ENCODE measurements around the gene UBE3D. TPM values are rescaled to one million over a fixed set of nuclear protein-coding genes. Genes with fewer than 3 reads are reported as not detected.

Gene UBE3D
- polyA plus RNA-seq, 1 donor (not counting 4 experiments of a cell fraction or from before 2014, with no cell fraction given): 6.3 TPM

GRCh38 chr6:82954356-82954755 lies 111.3 kb downstream of the UBE3D start:
- Histone ChIP-seq H3K4me2 (ENCODE audit: control insufficient read depth, extremely low read depth, insufficient read depth, low read depth, low read length) (no peak overlapping the region), H3K27ac (ENCODE audit: control insufficient read depth, insufficient read depth, low read length) (no peak overlapping the region)
- TF ChIP-seq EZH2 (IDR thresholded peaks at IDR 0.05; ENCODE audit: low read length): no peak
- TF ChIP-seq, protein P1, sequence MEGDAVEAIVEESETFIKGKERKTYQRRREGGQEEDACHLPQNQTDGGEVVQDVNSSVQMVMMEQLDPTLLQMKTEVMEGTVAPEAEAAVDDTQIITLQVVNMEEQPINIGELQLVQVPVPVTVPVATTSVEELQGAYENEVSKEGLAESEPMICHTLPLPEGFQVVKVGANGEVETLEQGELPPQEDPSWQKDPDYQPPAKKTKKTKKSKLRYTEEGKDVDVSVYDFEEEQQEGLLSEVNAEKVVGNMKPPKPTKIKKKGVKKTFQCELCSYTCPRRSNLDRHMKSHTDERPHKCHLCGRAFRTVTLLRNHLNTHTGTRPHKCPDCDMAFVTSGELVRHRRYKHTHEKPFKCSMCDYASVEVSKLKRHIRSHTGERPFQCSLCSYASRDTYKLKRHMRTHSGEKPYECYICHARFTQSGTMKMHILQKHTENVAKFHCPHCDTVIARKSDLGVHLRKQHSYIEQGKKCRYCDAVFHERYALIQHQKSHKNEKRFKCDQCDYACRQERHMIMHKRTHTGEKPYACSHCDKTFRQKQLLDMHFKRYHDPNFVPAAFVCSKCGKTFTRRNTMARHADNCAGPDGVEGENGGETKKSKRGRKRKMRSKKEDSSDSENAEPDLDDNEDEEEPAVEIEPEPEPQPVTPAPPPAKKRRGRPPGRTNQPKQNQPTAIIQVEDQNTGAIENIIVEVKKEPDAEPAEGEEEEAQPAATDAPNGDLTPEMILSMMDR (optimal IDR thresholded peaks at IDR 0.05 in 1 of 3, IDR thresholded peaks at IDR 0.05 in 1 of 3, conservative IDR thresholded peaks at IDR 0.05 in 1 of 3; ENCODE audit: extremely low read depth in 1 of 3, insufficient read depth in 2 of 3, low read length in 3 of 3): no peak

GRCh38 chr6:82953871-82954270 lies 111.8 kb downstream of the UBE3D start:
- no peak overlapping the region for H3K4me3 ChIP-seq (ENCODE audit: control insufficient read depth in 2 of 3, extremely low read depth in 1 of 3, insufficient read depth in 2 of 3, low read depth in 1 of 3, low read length in 3 of 3)
- H3K36me3 ChIP-seq (ENCODE audit: control insufficient read depth in 2 of 2, extremely low read depth in 1 of 2, insufficient read depth in 2 of 2, low read length in 2 of 2): no peaks in the 10 kb centered on the region
- no peaks in the 10 kb centered on the region for H3K79me2 ChIP-seq (ENCODE audit: control insufficient read depth, insufficient read depth, low read length)
- H4K20me1 ChIP-seq (ENCODE audit: control insufficient read depth, extremely low read depth, insufficient read depth, low read length): no peaks in the 10 kb centered on the region
- TF ChIP-seq EZH2 (IDR thresholded peaks at IDR 0.05; ENCODE audit: low read length): no peak
- TF ChIP-seq, protein P1 (optimal IDR thresholded peaks at IDR 0.05 in 1 of 3, IDR thresholded peaks at IDR 0.05 in 1 of 3, conservative IDR thresholded peaks at IDR 0.05 in 1 of 3; ENCODE audit: extremely low read depth in 1 of 3, insufficient read depth in 2 of 3, low read length in 3 of 3): no peak
- no peaks in the 10 kb centered on the region for H3K9me3 ChIP-seq (ENCODE audit: control insufficient read depth, low read depth, low read length)
- DNase-seq (ENCODE audit: low read depth, low spot score) (no peak), FAIRE-seq (no peak)
- H3K9ac ChIP-seq (ENCODE audit: control insufficient read depth, extremely low read depth, insufficient read depth, low read length): no peak overlapping the region
- peaks cover 25% of the 10 kb centered on the region for H3K4me1 ChIP-seq (ENCODE audit: control insufficient read depth, extremely low read depth, insufficient read depth, low read length)
- no peak overlapping the region for H3K27ac ChIP-seq (ENCODE audit: control insufficient read depth, insufficient read depth, low read length)
- H3K4me2 ChIP-seq (ENCODE audit: control insufficient read depth, extremely low read depth, insufficient read depth, low read depth, low read length): no peak overlapping the region
- H3K27me3 ChIP-seq (ENCODE audit: control insufficient read depth, extremely low read depth, insufficient read depth, low read length): no peaks in the 10 kb centered on the region
- dilution Hi-C loops (cut with MboI; ENCODE audit: extremely low pct_ligation_motif_present, low sequenced_read_pairs): no loop called here
- no peaks in the 10 kb centered on the region for H3K9me1 ChIP-seq (ENCODE audit: control insufficient read depth, extremely low read depth, insufficient read depth, low read length)
- H2AFZ ChIP-seq (ENCODE audit: control insufficient read depth, low read length): no peak overlapping the region

More at GRCh38 chr6:82954356-82954755, 111.3 kb downstream of the UBE3D start:
- Histone ChIP-seq H3K36me3 (ENCODE audit: control insufficient read depth in 2 of 2, extremely low read depth in 1 of 2, insufficient read depth in 2 of 2, low read length in 2 of 2) (no peaks in the 10 kb centered on the region), H3K4me3 (ENCODE audit: control insufficient read depth in 2 of 3, extremely low read depth in 1 of 3, insufficient read depth in 2 of 3, low read depth in 1 of 3, low read length in 3 of 3) (no peak overlapping the region), H3K4me1 (ENCODE audit: control insufficient read depth, extremely low read depth, insufficient read depth, low read length) (peaks cover 25% of the 10 kb centered on the region), H3K27me3 (ENCODE audit: control insufficient read depth, extremely low read depth, insufficient read depth, low read length) (no peaks in the 10 kb centered on the region), H2AFZ (ENCODE audit: control insufficient read depth, low read length) (no peak overlapping the region), H3K9me3 (ENCODE audit: control insufficient read depth, low read depth, low read length) (no peaks in the 10 kb centered on the region), H3K79me2 (ENCODE audit: control insufficient read depth, insufficient read depth, low read length) (no peaks in the 10 kb centered on the region), H4K20me1 (ENCODE audit: control insufficient read depth, extremely low read depth, insufficient read depth, low read length) (no peaks in the 10 kb centered on the region), H3K9ac (ENCODE audit: control insufficient read depth, extremely low read depth, insufficient read depth, low read length) (no peak overlapping the region), H3K9me1 (ENCODE audit: control insufficient read depth, extremely low read depth, insufficient read depth, low read length) (no peaks in the 10 kb centered on the region)
- no peak for DNase-seq (ENCODE audit: low read depth, low spot score)
- dilution Hi-C loops (cut with MboI; ENCODE audit: extremely low pct_ligation_motif_present, low sequenced_read_pairs): no loop called here
- no peak for FAIRE-seq

All from keratinocyte (primary cell).